Caco-2 (cell line): ENCODE results near the gene TPRA1. TPM values are rescaled to one million over a fixed set of nuclear protein-coding genes. Genes with fewer than 3 reads are reported as not detected.

Source experiments
- BruUV-seq: library from RNA; stranded (reverse); fragments of 400-500 nt; replicated peaks from 2 replicates; lab custom pipeline; 2021; lab: Mats Ljungman, UMichigan
- CTCF ChIA-PET: fragments of 300-600 bp; sonication (Branson Sonifier 250); formaldehyde crosslinking; loops from one replicate; lab custom pipeline; 2022; ENCODE audit warnings: antibody characterized with exemption; lab: Charles Lee
- POLR2A ChIA-PET: fragments of 300-600 bp; sonication (Branson Sonifier 250); formaldehyde crosslinking; loops from one replicate; lab custom pipeline; 2022; ENCODE audit warnings: antibody characterized with exemption; lab: Charles Lee
- DNase-seq, 2 experiments: peaks; one replicate each; pipeline versions ENCODE4 v3.0.0 to v3.0.0-alpha.2; 2020 to 2022
- H3K27me3 ChIP-seq: replicated peaks from 2 replicates; pipeline ENCODE4 v1.6.0; 2011; ENCODE audit warnings: low read length; ENCODE audit not compliant: control insufficient read depth, insufficient read depth
- H3K36me3 ChIP-seq: 2 replicates; pipeline ENCODE4 v1.5.1; 2011; ENCODE audit warnings: low read length; ENCODE audit not compliant: control insufficient read depth, insufficient read depth
- H3K4me1 ChIP-seq: fragments of 250-450 bp; sonication (Bioruptor Pico); 2 replicates; pipeline ENCODE4 v1.5.1; 2020; ENCODE audit warnings: mild to moderate bottlenecking
- H3K4me3 ChIP-seq: 2 replicates; pipeline ENCODE4 v1.5.1; 2011; ENCODE audit warnings: low read depth, mild to moderate bottlenecking, control low read depth, low read length
- H3K9me3 ChIP-seq: fragments of 250-450 bp; sonication (Bioruptor Pico); 2 replicates; pipeline ENCODE4 v1.5.1; 2020; ENCODE audit warnings: mild to moderate bottlenecking, moderate library complexity
- H3K27ac Mint-ChIP-seq: one replicate; pipeline ENCODE4 v1.8.0; 2022; ENCODE audit warnings: mixed read lengths; ENCODE audit not compliant: unreplicated experiment
- H3K27me3 Mint-ChIP-seq: one replicate; pipeline ENCODE4 v1.8.0; 2022; ENCODE audit warnings: mixed read lengths; ENCODE audit not compliant: insufficient read depth, unreplicated experiment
- H3K36me3 Mint-ChIP-seq: one replicate; pipeline ENCODE4 v1.8.0; 2022; ENCODE audit warnings: mild to moderate bottlenecking, mixed read lengths; ENCODE audit not compliant: insufficient read depth, unreplicated experiment
- H3K4me1 Mint-ChIP-seq: one replicate; pipeline ENCODE4 v1.8.0; 2022; ENCODE audit warnings: low read depth, mixed read lengths; ENCODE audit not compliant: unreplicated experiment
- H3K4me3 Mint-ChIP-seq: one replicate; pipeline ENCODE4 v1.8.0; 2022; ENCODE audit warnings: mild to moderate bottlenecking, moderate library complexity, mixed read lengths; ENCODE audit not compliant: unreplicated experiment
- H3K9me3 Mint-ChIP-seq: one replicate; pipeline ENCODE4 v1.8.0; 2022; ENCODE audit warnings: mixed read lengths; ENCODE audit not compliant: unreplicated experiment
- intact Hi-C: fragments of 100-400 bp; cut with micrococcal nuclease; formaldehyde crosslinking; loops from one replicate; pipeline ENCODE4 v1.10.0; 2022; ENCODE audit not compliant: unreplicated experiment
- total RNA-seq: library from RNA; stranded (reverse); gene quantifications from 2 replicates; pipeline ENCODE4 v1.2.3, GENCODE V29; 2022
- TF ChIP-seq, protein P1 (sequence below), 2 experiments: fragments of 200-600 bp in 1 of 2; IDR thresholded peaks; 1 replicate in 1 of 2; 2 replicates in 1 of 2; pipeline versions ENCODE4 v1.5.1 to v1.8.0; 2011 to 2022; ENCODE audit warnings: antibody characterized with exemption in 1 of 2, control low read depth in 1 of 2, inconsistent platforms in 1 of 2, low read depth in 1 of 2, low read length in 1 of 2, mild to moderate bottlenecking in 1 of 2, moderate library complexity in 1 of 2; ENCODE audit not compliant: insufficient read depth in 1 of 2, severe bottlenecking in 1 of 2, unreplicated experiment in 1 of 2

The TPRA1 gene
- total RNA-seq, 1 experiment from 2014 or later: 34.5 TPM

DNA sequence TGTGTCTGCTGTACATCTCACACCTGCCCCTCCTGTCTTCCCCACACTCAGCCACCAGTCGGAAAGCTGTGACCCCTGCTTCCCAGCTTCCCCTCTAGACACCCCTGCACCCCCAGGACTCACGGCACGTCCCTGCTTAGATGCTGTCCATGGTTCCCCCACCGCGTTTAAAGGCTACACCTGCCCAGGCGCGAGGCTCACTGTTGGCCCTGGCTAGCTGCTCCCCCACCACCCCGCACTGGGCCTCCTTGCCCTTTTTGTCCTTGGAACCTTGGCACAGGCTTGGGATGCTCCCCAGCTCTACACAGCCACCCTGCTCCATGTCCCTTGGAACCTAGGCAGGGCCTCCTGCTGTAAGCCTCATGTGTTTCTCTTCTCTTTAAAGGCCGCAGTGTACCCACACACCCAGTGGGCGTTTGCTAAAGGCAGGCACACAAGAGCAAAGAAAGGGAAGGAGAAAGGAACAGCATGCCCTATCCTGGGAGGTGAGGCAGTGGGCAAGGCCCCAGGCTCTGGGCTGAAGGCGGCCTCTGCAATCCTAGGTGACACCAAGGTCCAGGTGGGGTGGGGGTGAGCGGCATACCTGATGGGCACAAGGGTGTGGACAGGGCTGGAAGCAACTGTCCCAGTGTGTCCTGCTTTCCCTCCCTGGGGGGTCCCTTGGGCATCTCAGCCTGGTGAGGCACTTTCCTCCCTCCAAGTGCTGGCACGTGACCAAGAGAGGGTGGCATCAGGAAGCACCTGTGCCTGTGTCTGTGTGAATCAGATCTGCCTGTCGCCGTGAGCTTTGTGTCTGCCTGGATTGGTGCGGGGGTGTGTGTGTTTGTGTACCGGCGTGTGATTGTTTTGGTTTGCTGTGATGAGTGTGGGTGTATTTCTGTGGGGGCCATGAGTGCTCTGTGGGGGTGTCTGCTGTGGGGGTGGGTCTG, 54.4 kb downstream of the TPRA1 start:
- Mint-ChIP-seq H3K4me1 (no peaks in the 10 kb centered on the region), H3K27me3 (peaks cover 24% of the 10 kb centered on the region), H3K36me3 (no peaks in the 10 kb centered on the region), H3K4me3 (no peak overlapping the region), H3K9me3 (no peaks in the 10 kb centered on the region), H3K27ac (no peak overlapping the region)
- Histone ChIP-seq H3K4me1 (no peaks in the 10 kb centered on the region), H3K27me3 (no peaks in the 10 kb centered on the region; the same call in 1 of the 2 replicates), H3K36me3 (no peaks in the 10 kb centered on the region), H3K9me3 (no peaks in the 10 kb centered on the region), H3K4me3 (no peak overlapping the region)
- intact Hi-C loops: no loop called here
- no peak for DNase-seq
- ChIA-PET POLR2A (no interaction called here), CTCF (interaction anchor here (0.7 kb wide), 1 partner anchor 39 kb away, joined by 10 read pairs; no protein-coding TSS in a partner anchor)
- TF ChIP-seq, protein P1, sequence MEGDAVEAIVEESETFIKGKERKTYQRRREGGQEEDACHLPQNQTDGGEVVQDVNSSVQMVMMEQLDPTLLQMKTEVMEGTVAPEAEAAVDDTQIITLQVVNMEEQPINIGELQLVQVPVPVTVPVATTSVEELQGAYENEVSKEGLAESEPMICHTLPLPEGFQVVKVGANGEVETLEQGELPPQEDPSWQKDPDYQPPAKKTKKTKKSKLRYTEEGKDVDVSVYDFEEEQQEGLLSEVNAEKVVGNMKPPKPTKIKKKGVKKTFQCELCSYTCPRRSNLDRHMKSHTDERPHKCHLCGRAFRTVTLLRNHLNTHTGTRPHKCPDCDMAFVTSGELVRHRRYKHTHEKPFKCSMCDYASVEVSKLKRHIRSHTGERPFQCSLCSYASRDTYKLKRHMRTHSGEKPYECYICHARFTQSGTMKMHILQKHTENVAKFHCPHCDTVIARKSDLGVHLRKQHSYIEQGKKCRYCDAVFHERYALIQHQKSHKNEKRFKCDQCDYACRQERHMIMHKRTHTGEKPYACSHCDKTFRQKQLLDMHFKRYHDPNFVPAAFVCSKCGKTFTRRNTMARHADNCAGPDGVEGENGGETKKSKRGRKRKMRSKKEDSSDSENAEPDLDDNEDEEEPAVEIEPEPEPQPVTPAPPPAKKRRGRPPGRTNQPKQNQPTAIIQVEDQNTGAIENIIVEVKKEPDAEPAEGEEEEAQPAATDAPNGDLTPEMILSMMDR (IDR thresholded peaks at IDR 0.05; ENCODE audit: insufficient read depth in 1 of 2, low read depth in 1 of 2, low read length in 1 of 2, severe bottlenecking in 1 of 2, unreplicated experiment in 1 of 2): no peak
- BruUV-seq: no TSS peak

DNA sequence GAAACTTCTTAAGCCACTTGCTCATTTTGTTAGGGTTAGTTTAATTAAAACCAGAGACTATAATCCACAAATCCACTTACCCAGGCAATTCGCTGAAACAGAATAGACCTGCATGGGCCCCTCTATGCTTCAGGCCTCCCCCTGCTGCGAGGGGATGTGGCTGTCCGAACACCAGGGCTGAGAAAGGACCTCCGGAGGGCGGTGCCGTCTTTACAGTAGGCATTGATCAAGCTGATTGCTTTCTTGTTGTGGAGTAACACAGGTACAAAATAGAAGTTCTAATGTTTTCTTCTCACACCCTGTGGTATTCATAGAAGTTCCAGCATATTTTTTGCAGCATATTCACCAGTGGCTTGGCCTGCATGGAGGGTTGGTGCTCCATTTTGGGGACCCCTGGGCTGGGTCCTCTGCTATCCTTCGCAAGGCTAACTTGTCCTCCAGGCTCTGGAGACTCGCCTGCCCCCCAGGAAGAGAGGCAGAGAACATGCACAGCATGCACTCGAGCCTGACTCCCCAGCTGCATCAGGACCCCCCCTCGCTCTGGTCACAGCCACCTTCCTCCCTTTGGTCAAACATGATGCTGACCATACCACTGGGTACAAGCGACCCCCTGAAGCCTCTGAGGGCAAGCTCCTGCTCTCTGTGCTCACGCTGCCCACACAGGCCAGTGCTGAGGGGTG, 55.3 kb downstream of the TPRA1 start:
- peaks cover 24% of the 10 kb centered on the region for H3K27me3 Mint-ChIP-seq
- BruUV-seq: no TSS peak
- H3K9me3 ChIP-seq: no peaks in the 10 kb centered on the region
- no peaks in the 10 kb centered on the region for H3K4me1 ChIP-seq
- POLR2A ChIA-PET: no interaction called here
- DNase-seq: no peak
- H3K36me3 Mint-ChIP-seq: no peaks in the 10 kb centered on the region
- TF ChIP-seq, protein P1 (IDR thresholded peaks at IDR 0.05; ENCODE audit: insufficient read depth in 1 of 2, low read depth in 1 of 2, low read length in 1 of 2, severe bottlenecking in 1 of 2, unreplicated experiment in 1 of 2): no peak
- no peaks in the 10 kb centered on the region for H3K4me1 Mint-ChIP-seq
- no peak overlapping the region for H3K4me3 Mint-ChIP-seq
- no peaks in the 10 kb centered on the region; the same call in 1 of the 2 replicates for H3K27me3 ChIP-seq
- H3K9me3 Mint-ChIP-seq: no peaks in the 10 kb centered on the region
- no peak overlapping the region for H3K27ac Mint-ChIP-seq
- no peak overlapping the region for H3K4me3 ChIP-seq
- no peaks in the 10 kb centered on the region for H3K36me3 ChIP-seq
- intact Hi-C loops: no loop called here
- CTCF ChIA-PET: no interaction called here

DNA sequence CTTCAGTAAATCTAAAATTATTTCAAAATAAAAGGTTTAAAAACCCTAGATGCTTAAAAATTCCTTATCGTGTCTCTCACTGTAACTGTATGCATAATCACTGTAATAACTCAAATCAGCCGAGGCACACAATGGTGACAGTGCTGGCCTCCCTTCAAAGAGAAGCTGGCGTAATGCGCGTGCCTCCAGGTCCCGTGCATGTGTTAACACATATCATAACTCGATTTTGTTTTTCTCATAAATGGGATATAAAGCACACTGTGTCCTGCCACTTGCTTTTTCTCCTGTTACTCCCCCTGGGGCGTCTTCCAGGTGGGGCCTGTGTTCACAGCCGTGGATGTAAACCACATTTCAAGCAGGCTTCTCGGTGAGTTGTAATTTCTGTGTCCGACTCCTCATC, 56.0 kb downstream of the TPRA1 start:
- H3K4me3 Mint-ChIP-seq: no peak overlapping the region
- CTCF ChIA-PET: no interaction called here
- Histone ChIP-seq H3K36me3 (no peaks in the 10 kb centered on the region), H3K9me3 (no peaks in the 10 kb centered on the region), H3K4me3 (no peak overlapping the region), H3K27me3 (no peaks in the 10 kb centered on the region; the same call in 1 of the 2 replicates), H3K4me1 (no peaks in the 10 kb centered on the region)
- no peaks in the 10 kb centered on the region for H3K4me1 Mint-ChIP-seq
- no peaks in the 10 kb centered on the region for H3K9me3 Mint-ChIP-seq
- intact Hi-C loops: no loop called here
- POLR2A ChIA-PET: no interaction called here
- peaks cover 22% of the 10 kb centered on the region for H3K27me3 Mint-ChIP-seq
- no peak overlapping the region for H3K27ac Mint-ChIP-seq
- TF ChIP-seq, protein P1 (IDR thresholded peaks at IDR 0.05; ENCODE audit: insufficient read depth in 1 of 2, low read depth in 1 of 2, low read length in 1 of 2, severe bottlenecking in 1 of 2, unreplicated experiment in 1 of 2): no peak
- BruUV-seq: no TSS peak
- DNase-seq: no peak
- no peaks in the 10 kb centered on the region for H3K36me3 Mint-ChIP-seq
